Stimulated activated CD8-positive, alpha-beta memory T cell treated with anti-CD3 and anti-CD28 coated beads, Interleukin-12 subunit alpha, Interleukin-12 subunit beta, amount 100 ng/mL, for 4 hours (primary cell): Measurements from ENCODE around the gene SRPRB.

ENCODE experiments used
- DNase-seq: peaks from one replicate; pipeline ENCODE4 v3.0.0-alpha.2; 2020; ENCODE audit warnings: low read depth

The SRPRB gene

DNA sequence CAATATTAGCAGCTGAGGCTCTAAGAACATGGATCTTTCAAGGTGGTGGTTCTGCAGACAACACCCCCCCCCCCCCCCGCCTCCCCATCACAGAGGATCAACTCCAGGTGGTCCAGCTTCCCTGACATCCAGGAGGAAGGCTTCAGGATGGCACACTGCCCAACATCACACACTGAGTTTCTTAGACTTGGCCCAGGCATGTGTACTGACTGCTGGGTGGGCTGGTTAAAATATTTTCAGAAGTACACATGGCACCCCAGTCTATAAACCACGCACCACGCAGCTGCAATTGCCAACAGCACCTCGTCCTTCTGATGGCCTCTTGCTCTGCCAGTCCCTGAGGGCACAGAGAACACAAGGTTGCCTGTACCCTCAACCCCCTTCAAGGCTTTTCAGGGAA, 22.1 kb downstream of the SRPRB start:
- DNase-seq = no peak

GRCh38 chr3:133828576-133829309, 23.1 kb downstream of the SRPRB start:
- no peak for DNase-seq

DNA sequence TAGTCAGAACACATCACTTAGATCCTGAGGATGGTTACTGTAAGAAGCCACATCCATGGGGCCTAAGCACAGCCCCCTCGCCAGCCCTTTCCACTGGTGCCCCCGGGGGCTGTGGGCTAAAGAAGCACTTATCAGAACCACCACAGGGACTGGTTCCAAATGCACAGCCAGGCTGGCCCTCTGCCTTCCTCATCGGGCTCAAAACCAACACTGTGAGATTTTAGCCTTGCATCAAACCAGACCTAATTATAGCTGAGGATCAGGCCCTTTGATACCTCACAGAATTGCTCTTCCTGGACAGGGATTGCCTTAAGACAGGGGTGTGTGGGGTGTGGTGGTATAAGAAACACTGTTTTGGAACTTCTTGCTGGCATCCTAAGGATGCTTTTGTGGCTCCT, 23.7 kb downstream of the SRPRB start:
- DNase-seq = no peak

DNA sequence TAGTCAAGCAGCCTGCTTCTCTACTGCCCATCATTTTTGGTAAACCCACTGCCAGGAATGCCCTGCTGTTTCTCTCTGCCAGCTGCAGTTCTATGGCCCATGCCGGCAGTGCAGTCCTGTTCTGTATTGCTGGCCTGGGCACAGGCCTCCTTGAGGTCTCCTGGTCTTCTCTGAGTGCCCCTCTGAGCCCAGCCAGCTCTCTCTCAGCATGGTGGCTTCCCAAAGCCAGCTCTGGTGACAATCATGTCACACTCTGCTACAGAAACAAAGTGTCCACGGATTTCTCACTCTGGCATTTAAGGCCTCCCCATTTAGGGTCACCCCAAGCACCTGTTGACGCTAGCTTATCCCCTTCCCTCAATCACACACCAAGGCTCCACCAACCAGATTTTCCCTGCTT, 24.5 kb downstream of the SRPRB start:
- no peak for DNase-seq

- DNase-seq = no peak
Observed at GRCh38 chr3:133831966-133832801, 26.6 kb downstream of the SRPRB start.

DNA sequence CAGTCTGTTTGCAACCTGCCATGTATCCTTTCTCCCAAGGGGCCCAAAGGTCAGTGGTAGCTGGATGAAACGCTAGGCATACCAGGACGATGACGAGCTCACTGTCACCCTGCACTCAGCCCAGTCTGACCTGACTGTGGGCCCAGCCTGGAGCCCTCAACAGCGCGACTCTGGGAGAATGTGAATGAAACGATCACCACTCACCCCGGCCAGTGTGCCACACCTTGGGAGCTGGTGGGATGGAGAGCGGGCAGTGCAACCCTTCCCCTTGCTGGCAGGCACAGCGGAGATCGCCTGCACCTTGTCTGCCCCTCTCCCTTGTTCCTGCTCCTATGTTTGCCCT, 27.2 kb downstream of the SRPRB start:
- DNase-seq = no peak

DNA sequence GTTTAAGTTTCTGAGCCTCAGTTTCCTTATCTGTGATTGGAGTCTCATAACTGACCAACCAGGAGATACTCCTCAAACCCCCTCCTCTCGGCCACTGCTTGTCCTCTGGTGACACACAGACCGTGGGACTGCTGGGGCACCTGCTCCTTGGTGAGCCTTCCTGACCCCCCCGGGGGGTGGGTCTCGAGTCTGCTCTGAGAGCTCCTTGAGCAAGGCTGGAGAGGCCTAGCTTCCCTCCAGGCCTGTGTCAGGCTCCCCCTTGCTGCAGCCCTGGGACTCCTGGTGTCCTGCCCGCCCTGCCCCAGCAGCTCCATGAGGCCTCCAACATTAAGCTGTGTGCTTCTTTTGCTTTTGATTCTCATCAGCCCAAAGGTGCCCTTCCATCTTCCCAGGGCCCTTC, 27.7 kb downstream of the SRPRB start:
- DNase-seq = no peak

- DNase-seq = no peak
Observed at GRCh38 chr3:133833880-133834620, 28.4 kb downstream of the SRPRB start.

DNA sequence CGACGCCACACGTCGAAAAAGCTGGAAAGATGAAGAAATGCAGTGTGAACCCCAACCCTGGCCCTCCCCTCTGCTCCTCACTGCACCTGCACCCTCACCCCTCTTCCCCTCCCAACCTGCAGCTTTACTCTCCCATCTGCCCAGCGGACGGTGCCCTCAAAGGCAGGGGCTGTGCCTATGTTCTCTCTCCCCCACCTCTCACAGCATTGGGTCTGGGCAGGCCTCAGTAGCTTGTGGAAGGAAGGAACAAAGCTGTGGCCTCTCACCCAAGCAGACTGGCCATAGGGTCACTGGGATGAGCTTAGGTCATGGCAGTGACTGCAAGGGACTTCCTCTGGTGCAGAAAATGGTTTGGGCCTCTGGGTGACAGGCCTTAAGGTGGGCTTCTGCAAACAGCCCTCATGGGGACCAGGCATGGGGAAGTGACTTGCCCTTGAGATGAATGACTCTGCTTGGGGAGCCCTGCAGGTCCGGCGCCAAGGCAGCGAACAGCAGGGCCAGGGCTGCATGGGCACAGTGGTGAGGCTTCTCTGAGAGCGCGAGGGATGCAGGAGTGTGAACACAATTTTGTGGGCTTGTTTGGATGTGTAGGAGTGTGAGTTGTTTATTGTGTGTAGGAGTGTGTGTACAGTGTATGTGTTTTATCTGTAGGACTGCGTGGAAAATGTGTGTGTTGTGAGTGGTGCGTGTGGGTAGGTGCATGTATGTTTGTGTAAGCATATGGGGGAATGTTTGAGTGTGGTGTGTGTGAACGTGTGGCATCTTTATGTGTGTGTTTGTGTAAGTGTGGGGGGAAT, 29.2 kb downstream of the SRPRB start:
- no peak for DNase-seq

GRCh38 chr3:133835418-133835743, 29.8 kb downstream of the SRPRB start:
- DNase-seq = no peak

- DNase-seq = no peak
Observed at GRCh38 chr3:133835961-133836360, 30.3 kb downstream of the SRPRB start.

DNA sequence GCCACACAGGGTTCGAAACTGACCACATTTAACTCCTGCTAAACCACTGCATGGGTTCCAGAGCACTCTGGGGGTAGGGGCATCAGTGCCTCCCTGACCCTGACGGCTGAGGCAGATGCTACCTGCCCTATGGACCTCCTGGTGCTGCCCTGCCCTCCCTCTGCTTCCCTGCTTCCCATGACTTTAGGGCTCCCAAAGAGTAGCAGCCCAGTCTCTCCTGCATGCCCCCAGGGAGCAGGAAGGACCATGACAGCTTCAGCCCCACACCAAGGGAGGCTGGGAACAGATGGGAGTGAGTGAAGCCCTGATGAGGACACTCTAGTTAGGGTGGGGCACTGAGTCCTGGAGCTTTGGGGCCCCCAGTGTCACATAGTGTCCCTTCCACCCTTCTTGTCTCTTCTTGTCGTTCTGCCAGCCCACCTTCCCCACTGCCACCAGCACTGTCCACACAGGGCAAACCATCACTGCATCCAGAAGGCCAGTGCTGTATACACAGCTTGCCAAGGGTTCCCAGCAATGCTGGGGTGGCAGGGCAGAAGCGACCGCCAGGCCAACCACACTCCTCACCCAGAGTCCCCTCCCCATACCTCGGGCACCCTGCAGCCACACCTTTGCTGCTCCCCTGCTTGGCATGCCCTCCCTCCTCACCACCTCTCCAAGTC, 31.0 kb downstream of the SRPRB start:
- no peak for DNase-seq

DNA sequence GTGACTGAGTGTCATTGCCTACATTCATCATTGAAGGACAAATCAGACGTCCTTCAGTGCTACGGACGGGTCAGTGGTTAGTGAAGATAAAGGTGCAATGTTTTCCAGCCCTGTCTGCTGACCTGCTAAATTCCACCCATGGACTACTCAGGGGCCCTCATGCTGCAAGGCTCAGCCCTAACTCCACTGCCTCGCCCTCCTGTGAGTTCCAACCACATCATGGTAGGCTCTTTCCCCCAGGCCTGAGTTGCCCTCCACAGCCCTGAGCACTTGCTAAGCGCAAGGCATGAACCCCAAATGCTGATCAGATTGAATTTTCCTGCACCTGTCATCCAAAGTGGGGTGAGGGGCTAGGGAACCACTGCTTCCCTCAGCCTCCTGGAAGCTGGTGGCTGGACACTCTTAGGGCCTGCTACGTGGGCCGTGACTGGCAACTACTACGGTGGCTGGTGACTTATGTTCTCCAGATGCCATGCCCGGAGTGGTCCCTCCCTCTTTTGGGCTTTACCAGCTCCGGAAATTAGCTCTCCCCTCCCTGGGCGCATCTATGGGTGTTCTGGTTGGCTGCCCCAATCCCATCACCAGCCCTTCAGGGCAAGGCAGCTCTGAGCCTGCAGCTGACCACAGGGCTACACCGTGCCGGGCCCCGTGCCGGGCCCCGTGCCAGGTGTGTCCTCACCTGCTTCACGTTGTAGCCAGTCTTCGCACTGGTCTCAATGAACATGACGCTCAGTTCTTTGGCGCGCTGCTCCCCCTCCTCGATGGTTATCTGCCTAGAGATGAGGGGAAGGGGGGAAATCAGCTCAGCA, 32.1 kb downstream of the SRPRB start:
- DNase-seq = no peak

GRCh38 chr3:133838296-133838789, 32.7 kb downstream of the SRPRB start:
- no peak for DNase-seq

DNA sequence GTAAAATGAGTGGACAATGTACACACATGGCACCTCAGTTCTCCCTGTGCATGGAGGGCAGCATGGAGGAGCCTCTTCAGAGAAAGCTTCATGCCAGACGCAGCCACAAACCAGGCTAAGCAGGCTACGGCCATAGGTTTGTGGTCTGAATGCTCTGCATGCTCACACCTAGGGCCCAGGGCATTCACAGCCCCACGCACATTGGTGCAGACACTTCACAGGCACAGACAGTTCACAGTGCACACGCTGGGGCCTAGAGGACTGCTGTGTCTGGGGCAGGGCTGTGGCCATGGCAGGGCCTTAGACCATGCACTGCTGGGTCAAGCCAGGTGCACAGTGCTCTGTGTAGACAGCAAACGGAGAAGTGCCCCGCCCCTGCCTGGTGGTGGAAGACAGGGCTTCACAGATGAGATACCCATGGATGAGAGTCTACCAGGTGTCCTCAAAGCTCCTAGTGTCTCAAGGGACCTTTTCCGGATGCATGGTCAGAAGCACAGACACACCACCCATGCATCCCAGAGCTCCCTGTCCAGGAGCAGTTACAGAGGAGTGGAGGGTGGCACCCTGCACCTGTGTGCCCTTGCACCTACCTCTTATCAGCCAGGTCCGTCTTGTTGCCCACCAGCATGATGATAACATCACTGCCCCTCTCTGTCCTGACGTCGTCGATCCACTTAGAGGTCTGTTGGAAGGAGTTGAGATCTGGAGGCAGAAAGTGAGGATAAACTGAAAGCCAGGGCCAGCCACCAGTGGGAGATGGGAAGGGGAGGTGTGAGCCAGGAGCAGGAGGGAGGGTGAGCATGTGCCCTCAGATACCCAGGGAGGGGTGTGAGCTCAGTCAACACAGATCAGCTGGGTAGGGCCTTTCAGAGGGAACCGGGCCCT, 33.5 kb downstream of the SRPRB start:
- DNase-seq = no peak

GRCh38 chr3:133840055-133840737, 34.6 kb downstream of the SRPRB start:
- no peak for DNase-seq

DNA sequence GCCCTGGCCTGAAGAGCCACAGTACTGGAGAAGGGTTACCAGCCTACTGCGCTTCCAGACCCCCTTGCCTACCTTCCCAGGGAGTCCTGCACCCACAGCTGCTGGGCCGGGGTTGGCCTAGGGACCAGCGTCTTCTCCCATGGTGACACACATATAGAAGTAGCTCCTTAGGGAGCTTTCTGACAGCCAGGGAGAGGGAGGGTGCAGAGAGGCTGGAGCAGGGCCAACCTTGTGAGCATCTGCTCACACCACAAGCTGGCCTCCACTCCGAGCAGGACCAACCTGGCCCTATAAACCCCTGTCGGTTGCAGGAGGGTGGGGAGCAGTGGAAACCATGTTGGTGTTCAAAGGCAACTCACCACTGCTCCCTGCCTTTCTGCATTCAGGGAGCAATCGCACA, 35.2 kb downstream of the SRPRB start:
- no peak for DNase-seq

- no peak for DNase-seq
Observed at GRCh38 chr3:133841196-133841595, 35.6 kb downstream of the SRPRB start.

DNA sequence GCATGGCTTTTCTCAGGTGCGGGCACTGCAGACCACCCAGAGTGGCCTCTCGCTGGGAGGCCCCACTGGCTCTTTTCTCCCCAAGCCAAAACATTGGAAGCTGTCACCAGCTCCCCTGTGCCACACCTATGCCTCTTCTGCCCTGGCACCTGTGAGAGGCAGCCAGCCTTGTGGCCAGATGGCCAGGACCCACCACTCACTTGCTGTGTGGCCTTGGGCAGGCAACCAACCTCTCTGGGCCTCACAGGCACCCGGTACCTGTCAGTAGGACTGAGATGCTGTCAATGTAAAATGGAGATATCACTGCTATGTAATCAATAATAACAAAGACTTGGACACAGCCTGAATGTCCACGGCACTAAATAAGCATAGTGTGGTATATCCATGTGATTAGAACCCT, 36.5 kb downstream of the SRPRB start:
- DNase-seq = no peak
